Neuronal stem cell (in vitro differentiated cells): Measurements from ENCODE around the gene GSTM1.

ENCODE experiments used
- DNase-seq: peaks from one replicate; pipeline ENCODE4 v3.0.0-alpha.2; 2013; ENCODE audit warnings: low spot score
- H2AFZ ChIP-seq: one replicate; pipeline ENCODE4 v1.6.1; 2013; ENCODE audit warnings: mild to moderate bottlenecking, low read length, inconsistent platforms
- H2AK5ac ChIP-seq: 2 replicates; pipeline ENCODE4 v1.6.1; 2013; ENCODE audit warnings: low read depth, mild to moderate bottlenecking, inconsistent platforms, low read length, moderate library complexity, mixed read lengths
- H2BK120ac ChIP-seq: 2 replicates; pipeline ENCODE4 v1.6.1; 2013; ENCODE audit warnings: low read depth, mild to moderate bottlenecking, inconsistent platforms, low read length, moderate library complexity, mixed read lengths
- H2BK12ac ChIP-seq: one replicate; pipeline ENCODE4 v1.6.1; 2013; ENCODE audit warnings: low read length, inconsistent platforms
- H2BK15ac ChIP-seq: 2 replicates; pipeline ENCODE4 v1.6.1; 2013; ENCODE audit warnings: mild to moderate bottlenecking, low read length, inconsistent platforms, mixed read lengths
- H2BK5ac ChIP-seq: one replicate; pipeline ENCODE4 v1.6.1; 2013; ENCODE audit warnings: inconsistent platforms, mild to moderate bottlenecking, low read length, moderate library complexity
- H3K14ac ChIP-seq: one replicate; pipeline ENCODE4 v1.6.1; 2013; ENCODE audit warnings: low read length, inconsistent platforms
- H3K18ac ChIP-seq: 2 replicates; pipeline ENCODE4 v1.6.1; 2013; ENCODE audit warnings: low read length, inconsistent platforms
- H3K23ac ChIP-seq: 2 replicates; pipeline ENCODE4 v1.6.1; 2013; ENCODE audit warnings: low read depth, mild to moderate bottlenecking, mixed read lengths, low read length, inconsistent platforms; ENCODE audit not compliant: poor library complexity
- H3K27ac ChIP-seq: replicated peaks from 3 replicates; pipeline ENCODE4 v1.5.1; 2013; ENCODE audit warnings: low read length, inconsistent platforms
- H3K27me3 ChIP-seq, 3 experiments: 2 replicates each; pipeline ENCODE4 v1.6.1; 2013; ENCODE audit warnings: low read length in 3 of 3, mild to moderate bottlenecking in 2 of 3, inconsistent platforms in 1 of 3, low read depth in 1 of 3, mixed read lengths in 1 of 3, moderate library complexity in 1 of 3; ENCODE audit not compliant: control insufficient read depth in 3 of 3, insufficient read depth in 3 of 3
- H3K36me3 ChIP-seq, 2 donors: replicated peaks in 1 of 2; 2 replicates each; pipeline ENCODE4 v1.6.1; 2013; ENCODE audit warnings: low read length in 2 of 2; ENCODE audit not compliant: control insufficient read depth in 2 of 2, insufficient read depth in 2 of 2
- H3K4ac ChIP-seq: 2 replicates; pipeline ENCODE4 v1.6.1; 2013; ENCODE audit warnings: inconsistent platforms, mild to moderate bottlenecking, low read length, moderate library complexity
- H3K4me1 ChIP-seq, 2 donors: 1 replicate in 1 of 2; 2 replicates in 1 of 2; pipeline ENCODE4 v1.6.1; 2013; ENCODE audit warnings: low read length in 2 of 2, low read depth in 1 of 2; ENCODE audit not compliant: control insufficient read depth in 2 of 2, insufficient read depth in 1 of 2
- H3K4me2 ChIP-seq: one replicate; pipeline ENCODE4 v1.6.1; 2013; ENCODE audit warnings: mild to moderate bottlenecking, low read length, inconsistent platforms; ENCODE audit not compliant: insufficient read depth, poor library complexity, severe bottlenecking
- H3K4me3 ChIP-seq, 2 donors: 2 replicates each; pipeline ENCODE4 v1.5.1; 2013; ENCODE audit warnings: low read length in 2 of 2, mild to moderate bottlenecking in 2 of 2, inconsistent platforms in 1 of 2, moderate library complexity in 1 of 2
- H3K79me1 ChIP-seq: one replicate; pipeline ENCODE4 v1.6.1; 2013; ENCODE audit warnings: low read depth, mild to moderate bottlenecking, inconsistent platforms, low read length, moderate library complexity
- H3K9ac ChIP-seq: one replicate; pipeline ENCODE4 v1.6.1; 2013; ENCODE audit warnings: mild to moderate bottlenecking, low read depth, low read length, inconsistent platforms; ENCODE audit not compliant: poor library complexity
- H3K9me3 ChIP-seq, 2 donors: replicated peaks in 1 of 2; 2 replicates each; pipeline versions ENCODE3 to v1.6.1; 2013; ENCODE audit warnings: low read length in 2 of 2, mild to moderate bottlenecking in 2 of 2, inconsistent platforms in 1 of 2, low read depth in 1 of 2, mixed read lengths in 1 of 2, moderate library complexity in 1 of 2; ENCODE audit not compliant: control insufficient read depth in 2 of 2, insufficient read depth in 1 of 2
- H4K8ac ChIP-seq: one replicate; pipeline ENCODE4 v1.6.1; 2013; ENCODE audit warnings: low read depth, mild to moderate bottlenecking, inconsistent platforms, low read length, moderate library complexity
- H4K91ac ChIP-seq: one replicate; pipeline ENCODE4 v1.6.1; 2013; ENCODE audit warnings: low read length, low read depth, mild to moderate bottlenecking, inconsistent platforms; ENCODE audit not compliant: poor library complexity
- WGBS, 2 donors: extraction: QIAGEN DNeasy Blood & Tissue Kit; methylation state at CpG; one replicate each; pipeline ENCODE4 v1.1.7; 2013; ENCODE audit warnings: missing lambda C conversion rate in 2 of 2, mixed read lengths in 1 of 2; ENCODE audit not compliant: insufficient read length in 2 of 2, insufficient replicate concordance in 1 of 2; ENCODE audit errors: extremely low coverage in 2 of 2; 5-methylcytosine and 5-hydroxymethylcytosine counted together

GSTM1 gene

GRCh38 chr1:109719337-109719837 lies 31.8 kb downstream of the GSTM1 start:
- Histone ChIP-seq H2BK12ac (no peak overlapping the region), H2BK120ac (no peak overlapping the region), H3K9ac (no peak overlapping the region), H3K23ac (no peak overlapping the region), H3K27ac (no peak overlapping the region), H3K4ac (no peak overlapping the region), H3K27me3 (peaks cover 0 to 19% (median 0%) of the 10 kb centered on the region in 3 experiments), H3K4me3 (no peak overlapping the region), H4K8ac (no peak overlapping the region), H3K79me1 (no peaks in the 10 kb centered on the region), H3K18ac (no peak overlapping the region), H3K9me3 (no peaks in the 10 kb centered on the region), H4K91ac (no peak overlapping the region), H3K4me1 (no peaks in the 10 kb centered on the region), H2BK5ac (no peak overlapping the region), H3K36me3 (no peaks in the 10 kb centered on the region), H2AK5ac (no peak overlapping the region), H3K4me2 (no peak overlapping the region), H2BK15ac (no peak overlapping the region), H2AFZ (no peak overlapping the region), H3K14ac (no peak overlapping the region)
- DNase-seq = no peak
- WGBS, 2 donors = no CpG with 5 or more reads among the region's 5 CpGs

GRCh38 chr1:109721042-109721441 lies 33.4 kb downstream of the GSTM1 start:
- DNase-seq = no peak
- no peak overlapping the region for H2BK12ac ChIP-seq
- peaks cover 0 to 19% (median 0%) of the 10 kb centered on the region in 3 experiments for H3K27me3 ChIP-seq
- no peak overlapping the region for H2AK5ac ChIP-seq
- no peak overlapping the region for H3K23ac ChIP-seq
- no peak overlapping the region for H2BK120ac ChIP-seq
- H3K4me3 ChIP-seq = no peak overlapping the region
- WGBS, 2 donors = no CpG with 5 or more reads among the region's 5 CpGs
- peaks cover 0 to 4% of the 10 kb centered on the region in 2 donors for H3K9me3 ChIP-seq
- no peak overlapping the region for H2BK15ac ChIP-seq
- H3K14ac ChIP-seq = no peak overlapping the region
- H4K91ac ChIP-seq = no peak overlapping the region
- no peaks in the 10 kb centered on the region for H3K79me1 ChIP-seq
- no peak overlapping the region for H3K27ac ChIP-seq
- H3K36me3 ChIP-seq = no peaks in the 10 kb centered on the region
- no peak overlapping the region for H3K18ac ChIP-seq
- H2BK5ac ChIP-seq = no peak overlapping the region
- H2AFZ ChIP-seq = no peak overlapping the region
- H4K8ac ChIP-seq = no peak overlapping the region
- H3K4me2 ChIP-seq = no peak overlapping the region
- H3K4ac ChIP-seq = no peak overlapping the region
- no peak overlapping the region for H3K9ac ChIP-seq
- no peaks in the 10 kb centered on the region for H3K4me1 ChIP-seq

DNA sequence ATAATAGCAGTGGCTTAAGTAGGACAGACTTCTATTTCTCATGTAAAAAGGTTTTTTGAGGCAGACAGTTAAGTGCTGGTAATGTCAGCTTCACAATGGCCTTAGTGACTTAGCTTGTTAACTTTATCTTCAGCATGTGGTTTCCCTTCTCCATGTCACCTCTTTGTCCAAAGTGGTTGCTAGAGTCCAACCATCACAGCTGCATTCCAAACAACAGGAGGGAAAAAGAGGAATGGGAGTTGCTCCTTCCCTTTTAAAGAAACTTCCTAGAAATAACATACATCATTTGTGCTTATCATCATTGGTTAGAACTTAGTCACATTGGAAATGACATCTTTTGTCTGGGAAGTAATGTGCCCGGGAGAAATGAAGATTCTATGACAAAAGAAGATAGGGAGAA lies 34.4 kb downstream of the GSTM1 start:
- no peak overlapping the region for H3K4ac ChIP-seq
- peaks cover 0 to 10% (median 0%) of the 10 kb centered on the region in 3 experiments for H3K27me3 ChIP-seq
- H2BK12ac ChIP-seq = no peak overlapping the region
- no peak overlapping the region for H2BK15ac ChIP-seq
- peaks cover 3 to 8% of the 10 kb centered on the region in 2 donors for H3K9me3 ChIP-seq
- H3K4me1 ChIP-seq = no peaks in the 10 kb centered on the region
- H3K4me2 ChIP-seq = no peak overlapping the region
- no peak overlapping the region for H3K27ac ChIP-seq
- H2AK5ac ChIP-seq = no peak overlapping the region
- H3K14ac ChIP-seq = no peak overlapping the region
- H2BK5ac ChIP-seq = no peak overlapping the region
- no CpG with 5 or more reads among the region's 1 CpG for WGBS, 2 donors
- H2BK120ac ChIP-seq = no peak overlapping the region
- DNase-seq = no peak
- H3K23ac ChIP-seq = no peak overlapping the region
- no peak overlapping the region for H3K9ac ChIP-seq
- no peak overlapping the region for H4K91ac ChIP-seq
- H3K18ac ChIP-seq = no peak overlapping the region
- H4K8ac ChIP-seq = no peak overlapping the region
- H3K4me3 ChIP-seq = no peak overlapping the region
- H3K36me3 ChIP-seq = no peaks in the 10 kb centered on the region
- no peaks in the 10 kb centered on the region for H3K79me1 ChIP-seq
- no peak overlapping the region for H2AFZ ChIP-seq

DNA sequence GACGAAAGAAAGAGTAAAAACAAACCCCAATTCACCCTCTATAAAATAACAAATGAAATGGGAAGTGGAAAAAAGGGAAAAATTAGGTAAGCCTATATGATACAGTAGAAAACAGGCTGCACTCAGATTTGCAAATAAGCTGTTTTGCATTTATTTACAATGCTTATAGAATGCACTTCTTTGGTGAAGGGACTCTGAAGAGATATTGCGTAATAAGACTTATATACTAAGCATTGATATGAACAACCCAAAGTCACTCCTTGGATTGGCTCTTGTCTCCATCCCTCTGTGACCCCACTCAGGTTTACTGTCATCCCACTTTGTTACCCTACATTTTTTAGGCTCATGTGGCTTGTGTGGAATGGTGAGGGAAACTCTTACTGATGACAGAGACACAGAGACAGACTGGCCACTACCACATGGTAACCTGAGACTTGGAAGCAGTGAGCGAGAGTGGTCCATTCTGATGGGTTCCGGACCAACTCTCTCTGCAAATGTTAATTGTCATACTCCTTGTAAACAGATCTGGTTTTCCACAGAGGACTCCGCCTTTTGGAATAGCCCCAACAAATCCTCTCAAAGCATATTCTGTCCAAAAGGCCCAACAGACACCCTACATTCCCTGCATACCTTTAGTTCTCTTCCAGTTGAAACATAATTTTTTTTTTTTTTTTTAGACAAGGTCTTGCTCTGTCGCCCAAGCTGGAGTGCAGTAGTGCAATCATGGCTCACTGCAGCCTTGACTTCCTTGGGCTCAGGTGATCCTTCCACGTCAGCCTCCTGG lies 35.5 kb downstream of the GSTM1 start:
- no peak overlapping the region for H3K18ac ChIP-seq
- WGBS, 2 donors = no CpG with 5 or more reads among the region's 7 CpGs

More for the DNA sequence above, 35.5 kb downstream of the GSTM1 start:
- no peak overlapping the region for H2BK15ac ChIP-seq
- H2BK5ac ChIP-seq = no peak overlapping the region
- H3K4me3 ChIP-seq = no peak overlapping the region
- peaks cover 0 to 10% (median 0%) of the 10 kb centered on the region in 3 experiments for H3K27me3 ChIP-seq
- H2AK5ac ChIP-seq = no peak overlapping the region
- no peak overlapping the region for H3K27ac ChIP-seq
- no peak overlapping the region for H3K14ac ChIP-seq
- no peak overlapping the region for H4K91ac ChIP-seq
- H2AFZ ChIP-seq = no peak overlapping the region
- H4K8ac ChIP-seq = no peak overlapping the region
- no peak overlapping the region for H3K4ac ChIP-seq
- no peak for DNase-seq
- H3K4me2 ChIP-seq = no peak overlapping the region
- H2BK12ac ChIP-seq = no peak overlapping the region
- H2BK120ac ChIP-seq = no peak overlapping the region
- peaks cover 4 to 9% of the 10 kb centered on the region in 2 donors for H3K9me3 ChIP-seq
- no peaks in the 10 kb centered on the region for H3K4me1 ChIP-seq
- H3K9ac ChIP-seq = no peak overlapping the region
- no peaks in the 10 kb centered on the region for H3K79me1 ChIP-seq
- no peak overlapping the region for H3K23ac ChIP-seq
- no peaks in the 10 kb centered on the region for H3K36me3 ChIP-seq
